ENCODE measurements around the gene SORCS2.

SORCS2 gene

DNA sequence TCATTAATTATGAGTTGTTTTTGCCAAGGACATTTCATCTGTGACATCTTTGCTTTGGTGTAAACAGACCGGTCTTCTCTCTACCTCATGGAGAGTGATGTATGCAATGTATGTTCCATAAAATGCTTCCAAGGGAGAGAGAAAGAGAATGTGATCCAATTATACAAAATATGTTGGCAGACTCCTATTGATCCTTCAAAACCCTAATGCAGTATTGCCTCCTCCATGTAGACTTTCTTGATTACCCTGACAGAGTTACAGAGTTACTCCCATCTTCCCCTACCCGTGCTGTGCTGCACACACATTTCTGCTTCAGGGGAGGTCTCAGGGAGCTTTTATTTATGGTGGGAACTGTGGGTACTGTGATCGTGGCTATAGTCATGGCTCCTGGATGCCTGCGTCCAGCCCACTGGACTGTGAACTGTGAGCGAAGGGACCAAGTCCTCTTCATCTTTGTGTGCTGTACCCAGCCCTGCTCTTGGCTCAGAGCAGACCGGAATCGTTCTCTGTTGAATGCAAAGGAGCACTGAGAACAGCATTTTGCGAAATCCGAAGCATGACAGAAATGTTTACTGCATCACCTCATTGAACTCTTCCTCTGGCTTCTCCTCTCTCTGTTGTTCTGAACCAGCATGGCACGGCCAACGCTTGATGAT lies 32.7 kb downstream of the SORCS2 start:
- DNase-seq: no peak

DNA sequence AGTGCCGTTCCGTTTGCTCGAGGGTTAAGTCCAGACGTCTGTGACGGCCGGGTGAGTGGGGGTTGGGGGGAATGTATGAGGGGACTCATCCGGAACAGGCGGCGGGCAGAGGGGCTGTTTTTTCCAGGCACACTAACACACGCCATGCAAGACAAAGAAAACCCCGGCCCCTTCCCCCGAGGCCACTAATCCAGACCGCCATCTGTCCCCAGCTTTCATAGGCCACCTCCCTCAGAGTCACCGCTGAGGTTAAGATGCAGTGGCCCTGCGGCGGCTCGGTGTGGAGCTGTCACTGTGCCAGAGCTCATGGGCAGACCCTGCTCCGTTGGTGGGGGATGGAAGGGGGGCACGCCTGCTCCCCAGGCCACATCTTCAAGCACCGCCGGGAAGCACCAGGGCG lies 34.1 kb downstream of the SORCS2 start:
- DNase-seq: no peak

DNA sequence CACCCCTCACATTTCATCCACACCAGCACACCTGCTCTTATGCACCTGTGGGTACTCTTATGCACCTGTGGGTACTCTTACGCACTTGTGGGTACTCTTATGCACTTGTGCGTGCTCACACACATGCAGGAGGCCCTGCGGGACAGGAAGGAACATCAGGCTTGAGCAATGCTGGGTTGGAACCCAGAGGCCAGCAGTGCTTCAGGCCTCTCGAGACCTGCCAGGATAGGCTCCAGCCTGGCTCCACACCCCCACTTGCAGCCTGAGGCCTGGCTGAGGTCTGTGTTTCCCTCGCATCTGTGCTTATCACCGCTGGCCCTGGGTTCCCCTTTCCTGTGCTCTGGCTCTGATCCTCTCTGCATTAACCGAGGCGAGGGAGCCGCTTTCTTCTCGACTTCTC lies 34.7 kb downstream of the SORCS2 start:
- DNase-seq: no peak

GRCh38 chr4:7228734-7229133 lies 36.4 kb downstream of the SORCS2 start:
- no peak for DNase-seq

DNA sequence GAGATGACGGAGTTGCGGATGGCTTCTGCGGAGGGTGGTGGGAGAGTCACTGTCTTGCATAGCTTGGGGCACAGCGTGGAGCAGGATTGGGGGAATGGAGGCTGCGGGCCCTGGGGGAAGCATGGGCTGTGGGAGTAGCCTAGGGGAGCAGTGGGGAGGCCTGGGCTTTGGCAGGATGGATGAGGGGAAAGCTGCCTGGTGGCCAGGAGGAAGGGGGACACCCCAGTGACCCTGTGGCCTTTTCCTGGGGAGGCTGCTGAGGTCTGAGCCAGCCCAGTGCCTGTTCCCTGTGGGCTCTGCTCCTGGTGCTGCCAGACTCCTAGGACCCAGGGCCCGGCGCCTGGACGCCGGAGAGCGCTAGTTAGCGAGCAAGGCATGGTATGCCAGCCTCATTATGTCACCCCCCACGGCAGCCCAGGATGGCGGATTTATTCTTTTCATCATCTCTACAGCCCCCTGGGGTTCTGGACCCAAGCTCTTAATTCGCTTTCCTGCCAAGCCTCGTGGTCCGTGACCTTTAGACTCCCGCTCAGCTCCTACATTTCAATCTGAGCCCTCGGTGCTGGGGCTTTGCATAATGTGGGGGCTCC lies 39.8 kb downstream of the SORCS2 start:
- DNase-seq: no peak

DNA sequence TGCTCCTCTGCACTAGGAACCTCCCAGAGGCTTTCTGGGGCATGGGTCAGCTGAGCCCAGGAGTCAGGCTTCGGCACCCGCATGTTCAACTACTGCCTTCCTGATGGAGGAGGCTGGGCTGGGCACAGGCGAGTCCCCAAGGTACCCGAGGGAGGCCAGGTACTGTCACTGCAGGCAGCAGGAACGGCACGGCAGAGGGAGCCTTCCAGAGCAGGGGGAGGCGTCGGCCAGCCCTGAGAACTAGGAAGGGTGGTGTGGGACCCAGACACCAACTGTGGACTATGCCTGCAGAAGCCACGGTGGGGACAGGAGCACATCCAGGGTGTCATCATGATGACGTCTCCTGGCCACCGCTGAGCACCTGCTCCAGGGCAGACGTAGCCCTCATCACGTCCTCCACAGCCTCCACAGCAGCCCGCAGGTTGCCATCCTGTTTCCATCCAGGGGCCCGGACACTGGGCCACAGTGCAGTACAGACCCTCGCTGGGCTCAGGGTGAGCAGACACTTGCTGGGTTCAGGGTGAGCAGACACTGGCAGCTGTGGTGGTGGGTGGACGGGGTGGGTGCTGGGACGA lies 40.8 kb downstream of the SORCS2 start:
- DNase-seq: no peak

GRCh38 chr4:7233601-7234000 lies 41.3 kb downstream of the SORCS2 start:
- DNase-seq: no peak

DNA sequence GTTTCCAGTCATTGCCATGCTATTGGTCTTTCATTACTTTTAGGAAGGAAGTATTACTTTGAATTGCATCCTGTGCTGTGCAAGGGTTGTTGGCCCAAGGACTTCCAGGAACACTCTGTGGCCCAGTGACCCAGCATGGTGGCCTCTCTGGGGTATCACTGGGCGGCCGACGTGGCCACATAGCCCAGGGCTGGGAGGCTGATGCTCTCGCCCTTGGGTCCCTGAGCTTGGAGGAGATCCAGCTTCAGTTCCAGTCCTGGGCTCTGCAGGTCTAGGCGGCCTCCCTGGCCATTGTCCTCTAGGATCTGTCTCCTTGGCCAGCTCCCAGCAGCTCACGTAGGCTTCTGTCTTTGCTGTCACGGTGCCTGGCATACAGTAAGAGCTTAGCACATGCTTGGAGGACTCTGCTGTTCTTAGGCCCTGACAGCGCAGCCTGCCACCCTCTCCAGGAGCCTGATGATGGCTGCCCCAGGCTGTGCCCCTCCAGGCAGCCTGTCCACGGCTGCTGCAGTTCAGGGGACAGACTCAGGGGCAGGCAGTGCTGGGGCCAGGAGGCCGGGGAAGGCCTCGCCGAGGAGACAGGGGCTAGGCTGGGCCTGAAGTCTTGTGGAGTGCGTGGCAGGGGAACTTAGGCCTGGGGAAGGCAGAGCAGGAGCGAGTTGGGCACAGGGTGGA lies 42.2 kb downstream of the SORCS2 start:
- DNase-seq: no peak

GRCh38 chr4:7235030-7235380 lies 42.7 kb downstream of the SORCS2 start:
- DNase-seq: no peak

DNA sequence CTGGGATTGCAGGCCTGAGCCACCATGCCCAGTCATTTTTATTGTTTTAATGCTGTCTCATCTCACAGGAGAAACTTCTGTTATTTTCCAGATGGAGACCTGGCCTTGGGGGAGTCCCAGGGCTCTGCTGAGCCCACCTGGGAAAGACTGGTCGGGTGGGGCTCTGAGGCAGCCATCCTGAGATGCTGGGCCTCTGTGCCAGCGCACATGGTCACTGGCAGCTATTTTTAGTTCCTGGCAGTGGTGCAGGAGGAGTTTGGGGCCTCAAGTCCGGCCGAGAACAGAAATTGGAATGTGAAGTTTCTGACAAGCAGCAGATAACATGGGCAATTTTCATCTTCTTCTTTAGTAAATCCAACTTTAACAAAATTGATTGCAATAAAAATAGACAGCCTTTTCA lies 44.5 kb downstream of the SORCS2 start:
- no peak for DNase-seq

DNA sequence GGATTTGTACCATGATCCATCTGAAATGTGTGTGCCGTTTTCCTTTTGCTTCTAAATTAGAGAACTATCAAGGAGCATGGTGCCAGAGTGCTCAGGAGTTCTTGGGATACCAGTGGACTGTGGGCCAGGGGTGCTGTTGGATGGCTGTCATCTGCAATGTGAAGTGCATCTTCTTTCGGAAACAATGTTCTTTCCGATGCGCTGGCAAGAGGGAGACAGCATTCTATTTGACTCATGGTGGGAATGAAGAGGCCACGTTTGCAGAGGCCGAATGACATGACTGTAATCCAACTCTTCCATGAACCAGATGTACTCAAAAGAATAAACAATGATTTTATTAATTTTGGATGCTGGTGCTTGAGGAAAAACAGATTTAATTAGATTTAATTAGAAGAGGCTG lies 45.5 kb downstream of the SORCS2 start:
- DNase-seq: no peak

- peak; percentile 6 for DNase-seq
Observed at GRCh38 chr4:7238300-7238960, 46.1 kb downstream of the SORCS2 start.

DNA sequence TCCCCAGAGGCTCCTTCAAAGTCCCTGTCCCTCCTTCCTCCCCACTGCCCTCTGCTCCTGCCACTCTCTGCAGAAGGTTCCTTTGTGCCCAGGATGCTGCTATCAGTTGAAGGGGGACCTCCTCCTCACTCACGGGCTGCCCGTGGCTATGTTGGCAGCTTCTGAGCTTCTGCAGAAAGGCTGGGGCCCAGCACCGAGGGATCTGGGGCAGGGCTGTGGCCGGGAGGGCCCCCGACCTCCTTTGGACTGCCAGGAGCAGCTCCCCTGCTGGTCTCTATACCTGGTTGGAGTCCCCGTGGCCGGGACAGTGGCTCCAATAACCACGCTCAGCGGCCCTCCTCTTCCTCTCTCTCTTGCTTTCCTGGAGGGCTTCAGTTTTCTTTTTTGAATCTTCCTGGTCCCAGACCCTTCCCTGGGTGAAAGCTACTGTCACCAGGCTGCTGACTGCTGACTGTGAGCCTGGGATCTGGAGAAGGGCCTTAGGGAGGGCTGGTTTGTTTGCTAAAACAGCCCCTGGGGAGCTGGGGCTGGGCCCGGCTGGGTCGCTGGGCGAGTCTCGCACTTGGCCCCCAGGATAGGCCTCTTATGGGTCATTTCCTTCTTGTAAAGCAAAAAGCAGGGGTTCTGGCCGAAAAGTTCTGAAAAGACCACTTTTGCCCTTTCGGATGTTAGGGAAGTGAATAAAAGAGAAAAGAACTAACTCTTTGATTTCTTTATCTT lies 46.9 kb downstream of the SORCS2 start:
- no peak for DNase-seq

- DNase-seq: no peak
Observed at GRCh38 chr4:7239844-7240243, 47.5 kb downstream of the SORCS2 start.

- DNase-seq: no peak
Observed at GRCh38 chr4:7240306-7240705, 48.0 kb downstream of the SORCS2 start.

DNA sequence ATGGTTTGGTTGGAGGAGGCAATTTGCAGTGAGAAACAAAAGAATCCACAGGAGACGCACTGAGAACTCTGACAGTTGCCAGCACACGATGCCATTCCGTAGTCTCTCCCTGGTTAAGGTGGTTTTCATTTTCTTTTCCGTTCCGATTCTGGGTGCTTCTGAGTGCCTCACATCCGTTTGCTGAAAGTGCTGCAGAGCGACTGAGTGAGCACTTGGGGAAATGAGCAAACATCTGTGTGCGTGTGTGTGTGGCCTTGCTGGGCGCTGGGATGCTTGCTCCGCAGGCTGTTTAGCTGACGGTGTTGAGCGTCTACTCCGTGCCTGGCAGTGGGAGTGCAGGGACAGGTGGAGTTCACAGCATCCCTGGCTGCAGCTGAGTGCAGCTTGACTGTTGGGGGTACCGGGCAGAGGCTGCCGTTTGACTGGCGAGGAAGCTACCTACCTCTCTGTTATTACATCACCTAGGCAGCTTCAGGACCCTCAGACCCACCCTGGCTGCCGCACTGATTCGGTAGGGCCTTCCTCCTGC lies 49.3 kb downstream of the SORCS2 start:
- no peak for DNase-seq

DNA sequence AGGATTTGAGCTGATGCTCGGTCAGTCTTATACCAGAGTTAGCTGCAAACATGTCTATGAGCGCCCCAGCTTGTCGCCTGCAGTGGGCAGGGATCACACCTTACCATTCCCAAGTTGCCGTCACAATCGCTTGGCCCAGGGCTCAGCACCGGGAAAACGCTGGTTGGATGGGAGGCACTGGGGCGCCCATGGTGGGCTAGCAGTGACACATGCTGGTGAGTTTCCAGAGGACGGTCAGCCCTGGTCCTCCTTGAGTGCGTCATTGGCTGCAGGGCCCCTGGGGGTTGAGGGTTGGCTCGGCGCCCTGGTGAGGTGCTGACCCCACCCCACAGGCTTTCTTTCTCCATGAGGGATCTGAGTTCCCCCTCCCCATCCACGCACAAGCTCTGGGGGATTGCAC lies 50.4 kb downstream of the SORCS2 start:
- DNase-seq: no peak

GRCh38 chr4:7243609-7244330 lies 51.4 kb downstream of the SORCS2 start:
- no peak for DNase-seq

GRCh38 chr4:7244331-7244665 lies 52.0 kb downstream of the SORCS2 start:
- no peak for DNase-seq

GRCh38 chr4:7244751-7245320 lies 52.5 kb downstream of the SORCS2 start:
- no peak for DNase-seq

- no peak for DNase-seq
Observed at GRCh38 chr4:7247521-7247920, 55.2 kb downstream of the SORCS2 start.

GRCh38 chr4:7247946-7248345 lies 55.6 kb downstream of the SORCS2 start:
- DNase-seq: no peak
